ENCODE data around the gene RAD18. TPM values are rescaled to one million over a fixed set of nuclear protein-coding genes. Genes with fewer than 3 reads are reported as not detected.

Gene RAD18
- total and polyA plus RNA-seq, 4 donors, result 1.2 to 9.0 (median 4.3) TPM

DNA sequence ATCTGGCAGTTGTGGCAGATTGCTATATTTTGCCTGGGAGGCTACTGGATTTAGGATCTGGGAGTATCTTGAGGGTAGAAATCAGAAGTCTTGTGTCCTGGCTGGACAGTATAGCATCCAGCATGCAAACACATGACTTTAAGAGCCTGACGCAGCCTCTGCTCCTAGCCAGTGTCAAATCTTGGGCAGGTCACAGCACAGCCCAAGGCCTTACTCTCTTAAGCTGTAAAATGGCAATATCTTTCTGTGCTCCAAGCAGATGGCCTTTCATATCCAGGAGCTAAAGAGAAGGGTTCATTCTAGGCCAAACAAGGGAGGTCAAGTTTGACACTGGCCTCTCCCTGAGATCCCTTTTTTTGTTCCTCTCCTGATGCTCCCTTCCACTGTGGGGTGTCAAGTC is 19.8 kb upstream of the RAD18 start:
- no peak overlapping the region for H3K4me3 ChIP-seq (ENCODE audit: low read depth in 1 of 3, low read length in 3 of 3)
- TF ChIP-seq HNF4G (IDR thresholded peaks at IDR 0.05) (no peak), ATF3 (IDR thresholded peaks at IDR 0.05) (no peak), JUND (IDR thresholded peaks at IDR 0.05) (no peak), YY1 (IDR thresholded peaks at IDR 0.05) (no peak), TAF1 (conservative IDR thresholded peaks at IDR 0.05) (no peak), SP1 (IDR thresholded peaks at IDR 0.05) (no peak), FOXA2 (IDR thresholded peaks at IDR 0.05) (no peak), FOXA1 (IDR thresholded peaks at IDR 0.05) (no peak), NR2F2 (IDR thresholded peaks at IDR 0.05) (no peak), EGR1 (IDR thresholded peaks at IDR 0.05; ENCODE audit: low read depth in 2 of 2) (no peak), GABPA (IDR thresholded peaks at IDR 0.05 in 1 of 2, conservative IDR thresholded peaks at IDR 0.05 in 1 of 2) (no peak), HNF4A (conservative IDR thresholded peaks at IDR 0.05) (no peak), RXRA (IDR thresholded peaks at IDR 0.05) (no peak), CTCF (IDR thresholded peaks at IDR 0.05; ENCODE audit: low read depth, low read length, missing input control) (no peak), REST (IDR thresholded peaks at IDR 0.05) (no peak), RAD21 (IDR thresholded peaks at IDR 0.05) (no peak), ZBTB33 (IDR thresholded peaks at IDR 0.05) (no peak)
- TF ChIP-seq, protein P1, sequence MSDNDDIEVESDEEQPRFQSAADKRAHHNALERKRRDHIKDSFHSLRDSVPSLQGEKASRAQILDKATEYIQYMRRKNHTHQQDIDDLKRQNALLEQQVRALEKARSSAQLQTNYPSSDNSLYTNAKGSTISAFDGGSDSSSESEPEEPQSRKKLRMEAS (IDR thresholded peaks at IDR 0.05), result no peak
- DNase-seq (ENCODE audit: low spot score), result no peak
- H3K36me3 ChIP-seq (ENCODE audit: control insufficient read depth in 4 of 4, insufficient read depth in 3 of 4, low read depth in 1 of 4, low read length in 3 of 4), result no peaks in the 10 kb centered on the region
- no peak overlapping the region for H3K27ac ChIP-seq (ENCODE audit: low read depth in 1 of 2, low read length in 2 of 2)
- 90% methylated on average over 1 of the region's 1 CpG for WGBS
- no peaks in the 10 kb centered on the region for H3K27me3 ChIP-seq (ENCODE audit: control insufficient read depth in 4 of 4, insufficient read depth in 4 of 4, low read length in 3 of 4)
- H3K9me3 ChIP-seq (ENCODE audit: control insufficient read depth in 4 of 4, low read length in 3 of 4), result no peaks in the 10 kb centered on the region
- H3K4me1 ChIP-seq (ENCODE audit: control insufficient read depth in 4 of 4, insufficient read depth in 4 of 4, low read length in 3 of 4), result peaks cover 0 to 6% (median 2%) of the 10 kb centered on the region in 4 donors
- H3K9ac ChIP-seq (ENCODE audit: low read depth in 1 of 2, low read length in 2 of 2), result no peak overlapping the region

Measured in liver (tissue), 9 donors.